Endothelial cell of umbilical vein (primary cell): Measurements from ENCODE around the gene CRACR2A. TPM values are rescaled to one million over a fixed set of nuclear protein-coding genes. Genes with fewer than 3 reads are reported as not detected.

Source experiments
- BruUV-seq: library from RNA; stranded (reverse); fragments of 400-500 nt; replicated peaks from 2 replicates; lab custom pipeline; 2021; lab: Mats Ljungman, UMichigan
- CTCF ChIA-PET: fragments of 300-600, 350-600 bp; sonication (Branson Sonifier 250); formaldehyde crosslinking; loops from one replicate; lab custom pipeline; 2021; ENCODE audit warnings: antibody characterized with exemption, inconsistent platforms; lab: Charles Lee
- POLR2A ChIA-PET: fragments of 300-600, 350-600 bp; sonication (Branson Sonifier 250); formaldehyde crosslinking; loops from one replicate; lab custom pipeline; 2021; ENCODE audit warnings: antibody characterized with exemption, inconsistent platforms; lab: Charles Lee
- DNase-seq: peaks from one replicate; pipeline ENCODE4 v3.0.0-alpha.2; 2011; ENCODE audit warnings: low read depth, low spot score
- FAIRE-seq: peaks from 2 replicates; lab custom pipeline; 2011; peaks lifted over from hg19 to GRCh38; lab: Jason Lieb, UNC
- H2AFZ ChIP-seq: 2 replicates; pipeline ENCODE4 v1.6.0; 2012; ENCODE audit warnings: low read depth, low read length, control low read depth, inconsistent platforms
- H3K27ac ChIP-seq: 2 replicates; pipeline ENCODE4 v1.5.1; 2011; ENCODE audit warnings: low read depth, mild to moderate bottlenecking, control low read depth, low read length, moderate library complexity; ENCODE audit not compliant: insufficient read depth
- H3K27me3 ChIP-seq, 2 experiments: 2 replicates each; pipeline versions ENCODE4 v1.6.0 to v1.6.1; 2011; ENCODE audit warnings: low read length in 2 of 2, mixed read lengths in 1 of 2; ENCODE audit not compliant: control insufficient read depth in 2 of 2, insufficient read depth in 2 of 2
- H3K36me3 ChIP-seq, 2 experiments: 2 replicates in 1 of 2; 3 replicates in 1 of 2; pipeline ENCODE4 v1.5.1; 2011; ENCODE audit warnings: low read length in 2 of 2, mild to moderate bottlenecking in 1 of 2, moderate library complexity in 1 of 2; ENCODE audit not compliant: control insufficient read depth in 2 of 2, insufficient read depth in 2 of 2; ENCODE audit errors: extremely low read depth in 1 of 2
- H3K4me1 ChIP-seq: 3 replicates; pipeline ENCODE4 v1.5.1; 2011; ENCODE audit warnings: mild to moderate bottlenecking, low read length; ENCODE audit not compliant: control insufficient read depth, insufficient read depth; ENCODE audit errors: extremely low read depth
- H3K4me2 ChIP-seq: 2 replicates; pipeline ENCODE4 v1.6.1; 2011; ENCODE audit warnings: low read length, control low read depth, mixed read lengths; ENCODE audit not compliant: insufficient read depth
- H3K4me3 ChIP-seq, 3 experiments: fragments of 200-600 bp in 1 of 3; sonication (generic), shearing (Covaris generic) in 1 of 3; replicated peaks in 1 of 3; 2 replicates each; pipeline ENCODE4 v1.5.1; 2011 to 2016; ENCODE audit warnings: control low read depth in 3 of 3, low read length in 3 of 3, mild to moderate bottlenecking in 2 of 3, inconsistent platforms in 1 of 3, low read depth in 1 of 3, moderate library complexity in 1 of 3; ENCODE audit not compliant: insufficient read depth in 1 of 3
- H3K79me2 ChIP-seq: 2 replicates; pipeline ENCODE4 v1.6.0; 2012; ENCODE audit warnings: low read length, inconsistent platforms; ENCODE audit not compliant: control insufficient read depth, insufficient read depth
- H3K9ac ChIP-seq: replicated peaks from 2 replicates; pipeline ENCODE3; 2011; ENCODE audit warnings: low read length, control low read depth; ENCODE audit not compliant: insufficient read depth; ENCODE audit errors: extremely low read depth
- H3K9me1 ChIP-seq: replicated peaks from 3 replicates; pipeline ENCODE4 v1.6.0; 2011; ENCODE audit warnings: mild to moderate bottlenecking, low read length; ENCODE audit not compliant: control insufficient read depth, insufficient read depth; ENCODE audit errors: extremely low read depth
- H3K9me3 ChIP-seq: replicated peaks from 2 replicates; pipeline ENCODE4 v1.5.1; 2012; ENCODE audit warnings: low read length, inconsistent platforms; ENCODE audit not compliant: control insufficient read depth, insufficient read depth
- H4K20me1 ChIP-seq: replicated peaks from 2 replicates; pipeline ENCODE3; 2011; ENCODE audit warnings: mild to moderate bottlenecking, low read length; ENCODE audit not compliant: control insufficient read depth, insufficient read depth; ENCODE audit errors: extremely low read depth
- EZH2 ChIP-seq: IDR thresholded peaks from 2 replicates; pipeline ENCODE4 v1.6.1; 2012; ENCODE audit warnings: borderline replicate concordance, low read depth, mild to moderate bottlenecking, moderate library complexity, low read length, inconsistent platforms; ENCODE audit not compliant: severe bottlenecking
- FOS ChIP-seq: IDR thresholded peaks from 2 replicates; pipeline ENCODE4 v1.6.1; 2011; ENCODE audit warnings: mild to moderate bottlenecking, low read length, moderate library complexity, borderline replicate concordance; ENCODE audit not compliant: insufficient read depth
- GATA2 ChIP-seq: IDR thresholded peaks from 2 replicates; pipeline ENCODE4 v1.7.0; 2011; ENCODE audit warnings: low read depth, mild to moderate bottlenecking, moderate library complexity, mixed read lengths, low read length; ENCODE audit not compliant: insufficient read length, insufficient read depth
- JUN ChIP-seq: IDR thresholded peaks from 2 replicates; pipeline ENCODE4 v1.6.1; 2011; ENCODE audit warnings: borderline replicate concordance, low read depth; ENCODE audit not compliant: insufficient read length, insufficient read depth
- MYC ChIP-seq: IDR thresholded peaks from one replicate; pipeline ENCODE4 v1.6.1; 2011; ENCODE audit warnings: mild to moderate bottlenecking, low read depth, low read length
- POLR2A ChIP-seq: IDR thresholded peaks from 2 replicates; pipeline ENCODE4 v1.6.1; 2012; ENCODE audit warnings: low read depth, mild to moderate bottlenecking, control low read depth, low read length
- POLR2AphosphoS5 ChIP-seq: IDR thresholded peaks from 2 replicates; pipeline ENCODE4 v1.6.1; 2012; ENCODE audit warnings: low read depth, mild to moderate bottlenecking, control low read depth, low read length, moderate library complexity; ENCODE audit not compliant: insufficient read depth
- dilution Hi-C: fragments of 300-500 bp; cut with MboI; formaldehyde crosslinking; loops from one replicate; pipeline ENCODE4 v1.15.0; 2019; ENCODE audit warnings: low sequenced_read_pairs; ENCODE audit not compliant: extremely low pct_ligation_motif_present
- intact Hi-C: fragments of 100-400 bp; cut with micrococcal nuclease; formaldehyde crosslinking; loops from one replicate; pipeline ENCODE4 v1.10.0; 2022
- polyA plus RNA-seq, 4 experiments: library from polyadenylated mRNA; depleted of rRNA in 3 of 4; stranded (reverse) in 3 of 4; unstranded in 1 of 4; fragments of >200 nt; gene quantifications; 2 replicates each; pipeline versions ENCODE4 v1.2.1 to v1.2.3, GENCODE V29; 2011 to 2012; ENCODE audit warnings: missing spikeins in 1 of 4
- total RNA-seq: library from RNA; stranded (reverse); gene quantifications from 2 replicates; pipeline ENCODE4 v1.2.3, GENCODE V29; 2021
- TF ChIP-seq, protein P1 (sequence below), 2 donors: IDR thresholded peaks; 1 replicate in 1 of 2; 2 replicates in 1 of 2; pipeline ENCODE4 v1.5.1; 2011; ENCODE audit warnings: low read length in 2 of 2, mild to moderate bottlenecking in 2 of 2, moderate library complexity in 2 of 2, control low read depth in 1 of 2, inconsistent platforms in 1 of 2, low read depth in 1 of 2; ENCODE audit not compliant: insufficient read depth in 1 of 2; ENCODE audit errors: extremely low read depth in 1 of 2
- TF ChIP-seq, protein P2 (sequence below): IDR thresholded peaks from 2 replicates; pipeline ENCODE4 v1.6.1; 2011; ENCODE audit not compliant: insufficient read depth, insufficient read length

The CRACR2A gene
- total and polyA plus RNA-seq, 2 donors (not counting 3 experiments of a cell fraction or from before 2014, with no cell fraction given), result 4.4 to 15.9 TPM

DNA sequence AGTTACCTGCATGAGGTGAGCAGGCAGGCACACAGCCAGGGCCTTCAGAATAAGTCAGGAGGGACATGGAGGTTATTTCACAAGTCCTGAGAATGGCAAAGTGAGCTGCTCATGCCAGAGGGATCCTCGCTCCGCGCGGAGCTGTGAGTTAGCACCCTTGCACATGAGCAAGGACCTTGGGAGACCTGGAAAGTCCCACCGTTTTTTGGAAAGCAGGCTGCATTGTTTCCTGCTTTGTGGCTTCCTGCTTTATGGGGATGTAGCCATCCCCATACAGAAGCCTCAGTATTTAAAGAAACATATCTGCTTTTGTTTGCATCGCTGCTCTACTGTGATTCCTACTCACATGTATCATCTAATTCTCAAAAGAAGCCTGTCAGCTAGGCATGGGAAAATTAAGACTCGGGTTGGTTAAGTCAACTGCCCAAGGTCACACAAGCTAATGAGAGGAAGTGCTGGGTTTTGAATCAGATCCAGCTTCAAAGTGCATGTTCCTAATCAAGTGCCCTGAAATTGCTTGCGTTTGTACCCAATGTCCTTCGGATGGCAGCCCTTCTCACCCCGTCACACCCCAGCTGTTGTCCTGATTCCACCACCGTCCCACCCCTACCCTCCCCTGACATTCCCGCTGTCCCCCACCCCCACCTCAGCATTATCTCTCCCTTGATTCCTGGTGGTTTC is 106.2 kb downstream of the CRACR2A start:
- Histone ChIP-seq H4K20me1 (no peaks in the 10 kb centered on the region), H3K9ac (no peak overlapping the region), H3K9me1 (no peaks in the 10 kb centered on the region), H3K4me1 (peaks cover 7% of the 10 kb centered on the region), H3K36me3 (no peaks in the 10 kb centered on the region), H3K27ac (no peak overlapping the region), H3K27me3 (no peaks in the 10 kb centered on the region), H2AFZ (no peak overlapping the region), H3K79me2 (no peaks in the 10 kb centered on the region), H3K9me3 (no peaks in the 10 kb centered on the region), H3K4me2 (no peak overlapping the region), H3K4me3 (no peak overlapping the region)
- CTCF ChIA-PET, result interaction anchor here (0.9 to 1.7 kb wide), 5 partner anchors 12 to 346 kb away, joined by 3 to 7 read pairs (median 4); partner anchors contain the start of gene CRACR2A
- no peak for TF ChIP-seq POLR2AphosphoS5
- TF ChIP-seq, protein P1, sequence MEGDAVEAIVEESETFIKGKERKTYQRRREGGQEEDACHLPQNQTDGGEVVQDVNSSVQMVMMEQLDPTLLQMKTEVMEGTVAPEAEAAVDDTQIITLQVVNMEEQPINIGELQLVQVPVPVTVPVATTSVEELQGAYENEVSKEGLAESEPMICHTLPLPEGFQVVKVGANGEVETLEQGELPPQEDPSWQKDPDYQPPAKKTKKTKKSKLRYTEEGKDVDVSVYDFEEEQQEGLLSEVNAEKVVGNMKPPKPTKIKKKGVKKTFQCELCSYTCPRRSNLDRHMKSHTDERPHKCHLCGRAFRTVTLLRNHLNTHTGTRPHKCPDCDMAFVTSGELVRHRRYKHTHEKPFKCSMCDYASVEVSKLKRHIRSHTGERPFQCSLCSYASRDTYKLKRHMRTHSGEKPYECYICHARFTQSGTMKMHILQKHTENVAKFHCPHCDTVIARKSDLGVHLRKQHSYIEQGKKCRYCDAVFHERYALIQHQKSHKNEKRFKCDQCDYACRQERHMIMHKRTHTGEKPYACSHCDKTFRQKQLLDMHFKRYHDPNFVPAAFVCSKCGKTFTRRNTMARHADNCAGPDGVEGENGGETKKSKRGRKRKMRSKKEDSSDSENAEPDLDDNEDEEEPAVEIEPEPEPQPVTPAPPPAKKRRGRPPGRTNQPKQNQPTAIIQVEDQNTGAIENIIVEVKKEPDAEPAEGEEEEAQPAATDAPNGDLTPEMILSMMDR (IDR thresholded peaks at IDR 0.05; ENCODE audit: extremely low read depth in 1 of 2, insufficient read depth in 1 of 2, low read depth in 1 of 2, low read length in 2 of 2), result no peak
- TF ChIP-seq JUN, result no peak
- TF ChIP-seq, protein P2, sequence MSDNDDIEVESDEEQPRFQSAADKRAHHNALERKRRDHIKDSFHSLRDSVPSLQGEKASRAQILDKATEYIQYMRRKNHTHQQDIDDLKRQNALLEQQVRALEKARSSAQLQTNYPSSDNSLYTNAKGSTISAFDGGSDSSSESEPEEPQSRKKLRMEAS, result no peak
- TF ChIP-seq MYC, result no peak
- no peak for TF ChIP-seq GATA2
- TF ChIP-seq POLR2A, result no peak
- no peak for TF ChIP-seq FOS
- TF ChIP-seq EZH2, result no peak
- FAIRE-seq (peak; percentile 21), DNase-seq (peak; percentile 24)
- dilution Hi-C loops, result no loop called here
- no TSS peak for BruUV-seq
- intact Hi-C loops, result no loop called here
- POLR2A ChIA-PET, result no interaction called here
